Karpas-422 (cell line): ENCODE data around the gene GFM1. TPM values are rescaled to one million over a fixed set of nuclear protein-coding genes. Genes with fewer than 3 reads are reported as not detected.

Experiments
- DNase-seq: peaks from one replicate; pipeline ENCODE4 v3.0.0-alpha.2; 2015
- H2AFZ ChIP-seq: fragments of 200-600 bp; sonication (generic); 2 replicates; pipeline ENCODE4 v1.6.1; 2014; ENCODE audit warnings: antibody characterized with exemption, low read length, mixed read lengths
- H3K27ac ChIP-seq: fragments of 200-600 bp; sonication (generic); 2 replicates; pipeline ENCODE4 v1.5.1; 2014; ENCODE audit warnings: mild to moderate bottlenecking, low read length, moderate library complexity
- H3K27me3 ChIP-seq: fragments of 200-600 bp; sonication (generic); 2 replicates; pipeline ENCODE4 v1.6.1; 2014; ENCODE audit warnings: low read length, mixed read lengths
- H3K36me3 ChIP-seq: fragments of 200-600 bp; sonication (generic); 2 replicates; pipeline ENCODE4 v1.6.1; 2014; ENCODE audit warnings: low read length, mixed read lengths; ENCODE audit not compliant: insufficient read depth
- H3K4me1 ChIP-seq: fragments of 200-600 bp; sonication (generic); 2 replicates; pipeline ENCODE4 v1.6.1; 2014; ENCODE audit warnings: mild to moderate bottlenecking, low read length, mixed read lengths
- H3K4me2 ChIP-seq: fragments of 200-600 bp; sonication (generic); 2 replicates; pipeline ENCODE4 v1.6.1; 2014; ENCODE audit warnings: low read length, low read depth, mild to moderate bottlenecking; ENCODE audit not compliant: poor library complexity, severe bottlenecking
- H3K4me3 ChIP-seq: fragments of 200-600 bp; sonication (generic); 2 replicates; pipeline ENCODE4 v1.5.1; 2014; ENCODE audit warnings: mild to moderate bottlenecking, antibody characterized with exemption, low read length, mixed read lengths
- H3K79me2 ChIP-seq: fragments of 200-600 bp; sonication (generic); 2 replicates; pipeline ENCODE4 v1.6.1; 2014; ENCODE audit warnings: mild to moderate bottlenecking, low read length, mixed read lengths
- H3K9ac ChIP-seq: fragments of 200-600 bp; sonication (generic); 2 replicates; pipeline ENCODE4 v1.6.0; 2014; ENCODE audit warnings: low read length
- H3K9me2 ChIP-seq: fragments of 200-600 bp; sonication (generic), shearing (Covaris generic); replicated peaks from 2 replicates; pipeline ENCODE4 v1.6.0; 2014; ENCODE audit warnings: mild to moderate bottlenecking, low read length, moderate library complexity; ENCODE audit not compliant: insufficient read depth
- H3K9me3 ChIP-seq: fragments of 300-700, 200-600 bp; sonication (generic); 2 replicates; pipeline ENCODE4 v1.6.1; 2014; ENCODE audit warnings: low read length, mixed read lengths
- H4K20me1 ChIP-seq: fragments of 200-600 bp; sonication (generic); 2 replicates; pipeline ENCODE4 v1.6.1; 2014; ENCODE audit warnings: mild to moderate bottlenecking, antibody characterized with exemption, low read length, low read depth; ENCODE audit not compliant: insufficient read depth
- total RNA-seq: library from RNA; depleted of rRNA; stranded (reverse); fragments of >200 nt; shearing (Covaris generic); gene quantifications from 2 replicates; pipeline ENCODE4 v1.2.3, GENCODE V29; 2014; ENCODE audit warnings: low replicate concordance

The GFM1 gene
- total RNA-seq, 1 experiment from 2014 or later, result 74.1 TPM

DNA sequence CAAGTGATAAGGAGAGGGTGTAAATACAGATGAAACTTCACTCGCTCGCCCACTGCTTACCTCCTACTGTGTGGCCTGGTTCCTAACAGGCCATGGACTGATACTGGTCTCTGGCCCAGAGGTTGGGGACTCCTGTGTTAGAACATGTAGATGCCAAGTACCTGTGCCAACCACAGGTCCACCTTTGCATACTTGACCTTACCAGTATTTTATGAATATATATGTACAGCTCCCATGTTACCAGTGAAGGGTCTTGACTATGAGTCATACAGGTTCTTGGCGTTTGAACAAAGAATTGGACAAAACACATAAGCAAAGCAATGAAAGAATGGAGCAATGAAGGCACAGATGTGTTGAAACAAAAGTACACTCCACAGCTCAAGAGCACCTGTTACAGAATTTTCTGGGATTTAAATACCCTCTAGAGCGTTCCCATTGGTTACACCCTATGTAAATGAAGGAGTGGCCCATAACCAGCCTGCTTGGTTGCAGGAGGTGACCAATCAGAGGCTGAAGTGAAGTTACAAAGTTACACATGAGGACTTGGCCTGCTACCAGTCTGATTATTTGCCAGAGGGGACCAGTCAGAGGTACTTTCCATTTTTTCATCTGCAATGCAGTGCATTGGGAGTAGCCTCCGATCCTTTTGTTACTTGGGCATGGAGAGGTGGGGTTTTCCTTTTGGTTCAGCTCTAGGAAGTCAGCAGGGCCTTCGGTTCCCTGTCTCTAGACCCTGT lies 1.7 kb upstream of the GFM1 start:
- Histone ChIP-seq H3K9me3 (no peaks in the 10 kb centered on the region), H3K4me1 (peaks cover 16% of the 10 kb centered on the region), H3K4me3 (no peak overlapping the region), H2AFZ (no peak overlapping the region; the same call in 1 of the 2 replicates), H3K4me2 (no peak overlapping the region), H3K27me3 (no peaks in the 10 kb centered on the region), H4K20me1 (no peaks in the 10 kb centered on the region), H3K79me2 (peaks cover 33% of the 10 kb centered on the region), H3K9ac (no peak overlapping the region), H3K36me3 (peaks cover 11% of the 10 kb centered on the region; the same call in 1 of the 2 replicates), H3K27ac (no peak overlapping the region), H3K9me2 (no peaks in the 10 kb centered on the region)
- peak; percentile 36 for DNase-seq

DNA sequence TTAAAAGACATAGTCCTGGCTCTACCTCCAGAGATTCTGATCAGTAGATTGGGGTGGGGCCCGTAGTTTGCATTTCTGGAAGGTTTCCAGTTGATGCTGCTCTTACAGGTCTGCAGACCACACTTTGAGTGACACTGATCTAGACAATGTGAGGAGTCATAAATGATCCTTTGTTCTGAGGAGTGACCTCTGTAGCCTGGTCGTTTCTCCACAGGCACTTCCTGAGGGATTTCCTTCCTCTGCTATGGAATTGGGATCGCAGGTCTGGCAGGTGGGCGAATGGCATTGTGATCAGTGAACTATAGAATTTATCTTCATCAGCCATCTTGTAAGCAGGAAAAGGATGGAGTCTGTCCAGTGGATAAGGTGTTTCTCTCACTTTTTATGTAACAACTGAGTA lies 5.5 kb downstream of the GFM1 start:
- H3K79me2 ChIP-seq, result peaks cover 60% of the 10 kb centered on the region
- H3K4me3 ChIP-seq, result no peak overlapping the region
- H2AFZ ChIP-seq, result no peak overlapping the region
- H3K36me3 ChIP-seq, result peaks cover 59% of the 10 kb centered on the region; the same call in 1 of the 2 replicates
- H3K27me3 ChIP-seq, result no peaks in the 10 kb centered on the region
- H4K20me1 ChIP-seq, result no peaks in the 10 kb centered on the region
- peak; percentile 19 for DNase-seq
- H3K4me2 ChIP-seq, result no peak overlapping the region
- H3K9me3 ChIP-seq, result no peaks in the 10 kb centered on the region
- H3K27ac ChIP-seq, result no peak overlapping the region
- H3K4me1 ChIP-seq, result peaks cover 16% of the 10 kb centered on the region
- no peak overlapping the region for H3K9ac ChIP-seq
- H3K9me2 ChIP-seq, result no peaks in the 10 kb centered on the region

DNA sequence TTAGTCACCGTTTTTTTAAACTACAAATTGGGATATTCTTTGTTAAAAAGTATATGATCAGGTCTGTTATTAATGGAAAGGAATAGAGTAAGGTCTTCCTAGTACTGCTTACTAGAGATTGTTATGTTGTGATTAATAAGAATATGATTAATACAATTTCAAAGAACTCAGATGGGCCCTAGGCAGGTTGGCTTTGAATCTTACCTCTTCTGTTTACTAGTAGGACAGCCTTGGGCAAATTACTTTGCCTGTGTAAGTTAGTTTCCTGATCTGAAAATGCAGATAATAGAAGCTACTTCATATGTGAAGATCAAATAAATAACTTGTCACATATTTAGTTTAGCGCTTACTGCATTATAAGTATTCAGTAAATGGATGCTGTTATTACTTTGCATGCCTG lies 6.9 kb downstream of the GFM1 start:
- Histone ChIP-seq H3K79me2 (peaks cover 47% of the 10 kb centered on the region), H3K9me3 (no peaks in the 10 kb centered on the region), H4K20me1 (no peaks in the 10 kb centered on the region), H3K36me3 (peaks cover 66% of the 10 kb centered on the region; the same call in 1 of the 2 replicates), H3K27ac (no peak overlapping the region), H3K4me1 (peaks cover 6% of the 10 kb centered on the region), H3K4me2 (no peak overlapping the region), H3K9ac (no peak overlapping the region), H3K27me3 (no peaks in the 10 kb centered on the region), H3K4me3 (no peak overlapping the region), H2AFZ (no peak overlapping the region), H3K9me2 (no peaks in the 10 kb centered on the region)
- DNase-seq, result no peak

DNA sequence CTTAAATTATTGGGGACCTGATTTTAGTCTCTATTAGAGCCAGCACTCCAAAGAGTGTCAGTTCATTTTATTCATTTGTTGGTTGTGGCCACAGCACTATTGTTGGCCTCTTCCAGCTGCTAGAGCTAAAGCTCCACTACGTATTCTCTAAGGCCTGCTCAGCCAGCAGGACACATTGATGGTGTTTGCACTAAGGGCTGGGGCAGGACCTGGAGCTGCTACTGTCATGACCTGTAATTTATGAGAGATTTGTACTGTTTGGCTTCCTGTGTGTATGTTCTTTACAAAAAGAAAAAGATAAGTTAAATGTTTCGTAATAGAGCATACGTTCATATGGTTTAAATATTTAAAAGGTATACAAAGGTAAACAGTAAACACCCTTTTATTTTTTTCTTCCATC lies 8.1 kb downstream of the GFM1 start:
- H3K36me3 ChIP-seq, result peaks cover 62% of the 10 kb centered on the region; the same call in 1 of the 2 replicates
- DNase-seq, result peak; percentile 15
- H3K9me3 ChIP-seq, result no peaks in the 10 kb centered on the region

DNA sequence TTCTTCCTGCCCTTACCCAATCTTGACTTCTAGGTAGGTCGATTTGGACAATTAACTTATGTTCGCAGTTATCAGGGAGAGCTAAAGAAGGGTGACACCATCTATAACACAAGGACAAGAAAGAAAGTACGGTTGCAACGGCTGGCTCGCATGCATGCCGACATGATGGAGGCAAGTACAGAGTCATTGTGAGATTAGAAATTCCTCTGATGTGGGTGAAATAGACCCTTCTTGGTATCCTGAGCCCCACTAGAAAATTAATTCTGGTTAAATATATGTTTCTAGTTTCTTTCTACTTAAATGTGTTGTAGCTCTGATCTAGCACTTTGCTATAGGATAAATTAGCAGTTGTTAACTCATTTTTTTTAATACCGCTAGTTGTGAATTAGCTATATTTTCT lies 14.6 kb downstream of the GFM1 start:
- no peak overlapping the region for H3K27ac ChIP-seq
- H3K4me2 ChIP-seq, result no peak overlapping the region
- no peak for DNase-seq
- no peak overlapping the region for H3K9ac ChIP-seq
- no peak overlapping the region for H3K4me3 ChIP-seq
- no peaks in the 10 kb centered on the region for H3K4me1 ChIP-seq
- peaks cover 18% of the 10 kb centered on the region for H3K79me2 ChIP-seq
- H3K9me2 ChIP-seq, result no peaks in the 10 kb centered on the region
- H3K27me3 ChIP-seq, result no peaks in the 10 kb centered on the region
- no peaks in the 10 kb centered on the region for H3K9me3 ChIP-seq
- H3K36me3 ChIP-seq, result peaks cover 55% of the 10 kb centered on the region; the same call in 1 of the 2 replicates
- H2AFZ ChIP-seq, result no peak overlapping the region
- H4K20me1 ChIP-seq, result no peaks in the 10 kb centered on the region

More for the DNA sequence above, 8.1 kb downstream of the GFM1 start:
- H3K9ac ChIP-seq, result no peak overlapping the region
- peaks cover 38% of the 10 kb centered on the region for H3K79me2 ChIP-seq
- no peak overlapping the region for H3K27ac ChIP-seq
- no peaks in the 10 kb centered on the region for H3K9me2 ChIP-seq
- no peak overlapping the region for H3K4me3 ChIP-seq
- H3K27me3 ChIP-seq, result no peaks in the 10 kb centered on the region
- no peaks in the 10 kb centered on the region for H4K20me1 ChIP-seq
- no peak overlapping the region for H3K4me2 ChIP-seq
- no peaks in the 10 kb centered on the region for H3K4me1 ChIP-seq
- H2AFZ ChIP-seq, result no peak overlapping the region

DNA sequence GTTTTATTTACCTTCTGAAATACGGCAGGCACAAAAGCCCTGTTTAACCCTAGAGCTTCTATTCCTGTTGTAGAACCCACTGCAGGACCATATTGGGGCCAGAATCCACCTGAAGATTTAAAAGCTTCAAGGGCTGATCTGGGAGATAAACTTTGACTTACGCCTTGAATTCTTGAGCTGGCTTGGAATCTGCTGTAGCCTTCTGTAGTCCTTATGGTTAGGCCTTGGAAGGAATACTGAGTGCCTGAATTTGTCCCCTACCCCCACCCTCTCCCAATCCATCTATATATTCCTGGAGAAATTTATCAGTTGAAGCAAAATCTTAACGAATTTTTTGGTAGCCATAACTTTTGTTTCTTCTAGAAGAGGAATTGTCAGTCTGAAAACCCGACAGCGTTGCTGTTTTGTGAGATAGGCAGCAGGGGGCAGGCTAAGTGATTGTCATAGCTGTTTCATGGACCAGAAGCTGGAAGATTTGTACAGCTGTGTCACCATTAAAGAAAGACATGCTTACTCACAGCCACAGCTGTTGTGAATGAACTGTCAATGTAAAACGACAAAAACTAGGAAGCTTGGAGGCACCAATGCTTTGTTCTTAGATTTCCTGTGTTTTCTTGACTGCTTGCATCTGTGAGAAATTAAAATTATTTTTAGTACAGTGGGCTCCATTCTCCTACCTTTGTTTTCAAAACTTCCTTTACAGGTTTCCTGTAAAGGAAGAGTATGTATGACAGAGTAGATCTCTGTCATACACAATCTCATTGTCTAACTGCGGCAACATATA lies 15.3 kb downstream of the GFM1 start:
- H3K27ac ChIP-seq, result no peak overlapping the region
- H3K4me2 ChIP-seq, result no peak overlapping the region
- DNase-seq, result peak; percentile 80
- H3K27me3 ChIP-seq, result no peaks in the 10 kb centered on the region
- no peaks in the 10 kb centered on the region for H3K4me1 ChIP-seq
- H3K36me3 ChIP-seq, result peaks cover 59% of the 10 kb centered on the region; the same call in 1 of the 2 replicates
- H3K4me3 ChIP-seq, result no peak overlapping the region
- no peak overlapping the region for H2AFZ ChIP-seq
- no peaks in the 10 kb centered on the region for H3K9me3 ChIP-seq
- H3K9ac ChIP-seq, result no peak overlapping the region
- peaks cover 23% of the 10 kb centered on the region for H3K79me2 ChIP-seq
- no peaks in the 10 kb centered on the region for H3K9me2 ChIP-seq
- no peaks in the 10 kb centered on the region for H4K20me1 ChIP-seq

DNA sequence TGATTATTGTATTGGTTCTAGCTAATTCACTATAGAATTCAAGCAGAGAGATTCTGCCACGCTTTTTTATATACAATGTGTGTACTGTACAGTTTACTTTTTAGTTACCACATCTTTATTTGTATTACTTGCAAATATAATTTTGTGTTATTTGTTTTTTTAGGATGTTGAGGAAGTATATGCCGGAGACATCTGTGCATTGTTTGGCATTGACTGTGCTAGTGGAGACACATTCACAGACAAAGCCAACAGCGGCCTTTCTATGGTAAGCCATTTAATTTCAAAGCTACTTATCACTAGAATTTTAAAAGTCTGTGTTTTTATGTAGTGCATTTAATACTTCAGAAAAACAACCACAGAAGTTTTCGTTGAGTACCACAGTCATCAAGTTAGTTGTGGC lies 16.4 kb downstream of the GFM1 start:
- Histone ChIP-seq H3K27me3 (no peaks in the 10 kb centered on the region), H3K9ac (no peak overlapping the region), H3K27ac (no peak overlapping the region), H4K20me1 (no peaks in the 10 kb centered on the region), H3K4me3 (no peak overlapping the region), H3K9me3 (no peaks in the 10 kb centered on the region), H3K4me2 (no peak overlapping the region), H3K36me3 (peaks cover 63% of the 10 kb centered on the region; the same call in 1 of the 2 replicates), H2AFZ (no peak overlapping the region), H3K79me2 (peaks cover 24% of the 10 kb centered on the region), H3K4me1 (no peaks in the 10 kb centered on the region), H3K9me2 (no peaks in the 10 kb centered on the region)
- DNase-seq, result no peak

DNA sequence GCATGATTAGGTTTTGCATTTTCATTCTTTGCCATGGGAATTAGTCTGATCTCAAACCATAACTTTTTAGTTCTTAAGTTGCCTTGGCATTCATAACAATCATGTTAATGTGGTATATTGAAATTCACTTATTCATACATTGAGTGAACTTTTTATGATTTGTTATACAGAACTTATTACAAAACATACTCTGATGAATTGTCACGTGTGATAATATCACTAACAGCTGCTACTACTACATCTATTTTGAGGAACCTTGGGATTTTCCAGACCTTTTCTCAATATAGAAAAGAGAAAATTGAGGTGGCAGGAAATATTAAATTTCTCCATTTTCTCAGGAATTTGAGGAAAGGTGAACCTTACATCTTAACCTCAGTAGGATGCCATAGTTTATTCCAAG lies 18.9 kb downstream of the GFM1 start:
- Histone ChIP-seq H3K4me2 (no peak overlapping the region), H3K9me3 (no peaks in the 10 kb centered on the region), H3K9me2 (no peaks in the 10 kb centered on the region), H3K27ac (no peak overlapping the region), H4K20me1 (no peaks in the 10 kb centered on the region), H2AFZ (no peak overlapping the region), H3K9ac (no peak overlapping the region), H3K36me3 (peaks cover 79% of the 10 kb centered on the region; the same call in 1 of the 2 replicates), H3K4me3 (no peak overlapping the region), H3K4me1 (no peaks in the 10 kb centered on the region), H3K27me3 (no peaks in the 10 kb centered on the region), H3K79me2 (peaks cover 25% of the 10 kb centered on the region)
- DNase-seq, result no peak
